NT2/D1 (cell line): ENCODE results near the gene GTF3C5.

ENCODE experiments used
- SUZ12 ChIP-seq: IDR thresholded peaks from 2 replicates; pipeline ENCODE4 v1.6.1; 2011; ENCODE audit not compliant: insufficient read length, insufficient read depth; ENCODE audit errors: extremely low read depth
- YY1 ChIP-seq: IDR thresholded peaks from 2 replicates; pipeline ENCODE4 v1.6.1; 2011; ENCODE audit not compliant: insufficient read length, insufficient read depth
- ZNF274 ChIP-seq: IDR thresholded peaks from 2 replicates; pipeline ENCODE4 v1.6.1; 2011; ENCODE audit warnings: mild to moderate bottlenecking, low read depth, low read length

GRCh38 chr9:132995879-132996278 is 34.9 kb upstream of the GTF3C5 start:
- TF ChIP-seq ZNF274 (no peak), YY1 (no peak), SUZ12 (no peak)
